Parathyroid adenoma (tissue), 2 donors: ENCODE results near the gene BIRC3.
A peak's percentile ranks its signal among the peaks of the same experiment; 100 is the strongest.
"Not testable (repeated sequence)": the region's sequence is repeated elsewhere in the genome, so short reads cannot be mapped to it uniquely, and the experiment has no call there.

Experiments
- H2AFZ ChIP-seq: fragments of 300-600 bp; sonication (generic); one replicate; pipeline ENCODE4 v1.7.0; 2017; ENCODE audit warnings: antibody characterized with exemption, mild to moderate bottlenecking
- H3K27ac ChIP-seq: fragments of 300-600 bp; sonication (generic); one replicate; pipeline ENCODE4 v1.7.0; 2017
- H3K27me3 ChIP-seq: fragments of 300-600 bp; sonication (generic); one replicate; pipeline ENCODE4 v1.7.0; 2017; ENCODE audit warnings: low read length; ENCODE audit not compliant: control insufficient read depth, insufficient read depth
- H3K36me3 ChIP-seq: fragments of 300-600 bp; sonication (generic); one replicate; pipeline ENCODE4 v1.7.0; 2017; ENCODE audit warnings: low read length; ENCODE audit not compliant: control insufficient read depth, insufficient read depth
- H3K4me1 ChIP-seq: fragments of 300-600 bp; sonication (generic); one replicate; pipeline ENCODE4 v1.7.0; 2017; ENCODE audit warnings: control low read depth
- H3K4me2 ChIP-seq: fragments of 300-600 bp; sonication (generic); one replicate; pipeline ENCODE4 v1.7.0; 2017; ENCODE audit warnings: low read length
- H3K4me3 ChIP-seq: fragments of 300-600 bp; sonication (generic); one replicate; pipeline ENCODE4 v1.7.0; 2017; ENCODE audit warnings: low read depth, low read length
- H3K79me2 ChIP-seq: fragments of 300-600 bp; sonication (generic); one replicate; pipeline ENCODE4 v1.7.0; 2017; ENCODE audit warnings: control low read depth
- H3K9ac ChIP-seq: fragments of 300-600 bp; sonication (generic); one replicate; pipeline ENCODE4 v1.7.0; 2017; ENCODE audit warnings: mild to moderate bottlenecking
- H3K9me3 ChIP-seq: fragments of 300-600 bp; sonication (generic); one replicate; pipeline ENCODE4 v1.7.0; 2017; ENCODE audit warnings: low read length; ENCODE audit not compliant: control insufficient read depth
- CTCF ChIP-seq: fragments of 300-600 bp; sonication (generic); IDR thresholded peaks from one replicate; pipeline ENCODE4 v1.7.0; 2017; ENCODE audit warnings: antibody characterized with exemption, mild to moderate bottlenecking
- donor health status: primary hyperparathyroidism.

Gene BIRC3

GRCh38 chr11:102338479-102339010 is 21.3 kb downstream of the BIRC3 start:
- no peaks in the 10 kb centered on the region for H3K9me3 ChIP-seq
- no peak overlapping the region for H3K9ac ChIP-seq
- no peak overlapping the region for H3K27ac ChIP-seq
- no peaks in the 10 kb centered on the region for H3K36me3 ChIP-seq
- H3K79me2 ChIP-seq, result no peaks in the 10 kb centered on the region
- no peak overlapping the region for H2AFZ ChIP-seq
- H3K27me3 ChIP-seq, result no peaks in the 10 kb centered on the region
- H3K4me3 ChIP-seq, result no peak overlapping the region
- no peak for TF ChIP-seq CTCF
- no peaks in the 10 kb centered on the region for H3K4me1 ChIP-seq
- H3K4me2 ChIP-seq, result no peak overlapping the region

GRCh38 chr11:102341311-102341710 is 24.0 kb downstream of the BIRC3 start:
- not testable (repeated sequence) for H3K27ac ChIP-seq, H3K4me2 ChIP-seq, H3K36me3 ChIP-seq

GRCh38 chr11:102341844-102342318 is 24.6 kb downstream of the BIRC3 start:
- TF ChIP-seq CTCF, result peak; percentile 75
- Histone ChIP-seq H3K9me3 (no peaks in the 10 kb centered on the region), H3K27me3 (no peaks in the 10 kb centered on the region), H3K4me3 (no peak overlapping the region), H3K79me2 (no peaks in the 10 kb centered on the region), H3K27ac (no peak overlapping the region), H2AFZ (no peak overlapping the region), H3K4me2 (no peak overlapping the region), H3K4me1 (no peaks in the 10 kb centered on the region), H3K36me3 (no peaks in the 10 kb centered on the region), H3K9ac (no peak overlapping the region)

More at GRCh38 chr11:102341311-102341710, 24.0 kb downstream of the BIRC3 start:
- H2AFZ ChIP-seq, H3K4me1 ChIP-seq, H3K4me3 ChIP-seq, H3K9me3 ChIP-seq, H3K79me2 ChIP-seq, H3K27me3 ChIP-seq, H3K9ac ChIP-seq: not testable (repeated sequence)

- Histone ChIP-seq H3K9ac (no peak overlapping the region), H3K9me3 (no peaks in the 10 kb centered on the region), H3K4me1 (no peaks in the 10 kb centered on the region), H2AFZ (no peak overlapping the region), H3K4me2 (no peak overlapping the region), H3K27ac (no peak overlapping the region), H3K4me3 (no peak overlapping the region), H3K36me3 (no peaks in the 10 kb centered on the region), H3K79me2 (no peaks in the 10 kb centered on the region), H3K27me3 (no peaks in the 10 kb centered on the region)
- TF ChIP-seq CTCF, result no peak
These were observed 26.5 kb downstream of the BIRC3 start for GRCh38 chr11:102343809-102344208.

- no peaks in the 10 kb centered on the region for H3K27me3 ChIP-seq
- H3K9ac ChIP-seq, result no peak overlapping the region
- peak overlapping the region; percentile 87 for H3K27ac ChIP-seq
- no peak overlapping the region for H3K4me2 ChIP-seq
- no peaks in the 10 kb centered on the region for H3K9me3 ChIP-seq
- H3K36me3 ChIP-seq, result no peaks in the 10 kb centered on the region
- H3K4me1 ChIP-seq, result no peaks in the 10 kb centered on the region
- H3K79me2 ChIP-seq, result no peaks in the 10 kb centered on the region
- H2AFZ ChIP-seq, result peak overlapping the region; percentile 87
- peak overlapping the region; percentile 72 for H3K4me3 ChIP-seq
- TF ChIP-seq CTCF, result no peak
These were observed 28.6 kb downstream of the BIRC3 start for GRCh38 chr11:102345904-102346303.
